Dermis blood vessel endothelial cell (primary cell): ENCODE measurements around the gene PPP1R10. TPM values are rescaled to one million over a fixed set of nuclear protein-coding genes. Genes with fewer than 3 reads are reported as not detected.

Experiments used
- DNase-seq: peaks from one replicate; pipeline ENCODE4 v3.0.0; 2010
- total RNA-seq: library from RNA; depleted of rRNA; stranded (reverse); fragments of >200 nt; gene quantifications from 2 replicates; pipeline ENCODE4 v1.2.3, GENCODE V29; 2014

PPP1R10 gene
- total RNA-seq, 1 donor from 2014 or later, result 19.4 TPM

DNA sequence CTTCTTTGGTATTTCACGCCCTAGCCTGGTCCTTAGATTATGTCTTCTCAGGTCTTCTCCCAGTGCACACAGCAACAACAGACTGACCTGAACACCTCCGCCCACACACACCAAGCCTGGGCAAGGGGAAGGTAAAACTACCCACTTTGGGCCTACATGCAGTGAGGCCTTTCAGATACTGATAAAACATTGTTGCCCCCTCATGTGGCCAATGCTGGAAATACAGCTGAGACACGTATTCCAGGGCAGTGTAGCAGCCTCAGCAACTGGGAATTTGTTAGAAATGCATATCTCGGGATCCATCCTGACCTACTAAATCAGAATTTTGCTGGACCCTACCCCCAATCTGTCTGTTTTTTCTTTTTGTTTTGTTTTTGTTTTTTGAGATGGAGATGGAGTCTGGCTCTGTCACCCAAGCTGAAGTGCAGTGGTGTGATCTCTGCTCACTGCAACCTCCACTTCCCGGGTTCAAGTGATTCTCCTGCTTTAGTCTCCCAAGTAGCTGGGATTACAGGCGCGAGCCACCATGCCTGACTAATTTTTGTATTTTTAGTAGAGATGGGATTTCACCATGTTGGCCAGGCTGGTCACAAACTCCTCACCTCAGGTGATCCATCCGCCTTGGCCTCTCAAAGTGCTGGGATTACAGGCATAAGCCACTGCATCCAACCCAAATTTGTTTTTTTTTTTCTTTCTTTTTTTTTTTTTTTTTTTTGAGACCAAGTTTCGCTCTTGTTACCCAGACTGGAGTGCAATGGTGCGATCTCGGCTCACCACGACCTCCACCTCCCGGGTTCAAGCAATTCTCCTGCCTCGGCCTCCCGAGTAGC, 19.5 kb downstream of the PPP1R10 start:
- DNase-seq, result peak; percentile 90

DNA sequence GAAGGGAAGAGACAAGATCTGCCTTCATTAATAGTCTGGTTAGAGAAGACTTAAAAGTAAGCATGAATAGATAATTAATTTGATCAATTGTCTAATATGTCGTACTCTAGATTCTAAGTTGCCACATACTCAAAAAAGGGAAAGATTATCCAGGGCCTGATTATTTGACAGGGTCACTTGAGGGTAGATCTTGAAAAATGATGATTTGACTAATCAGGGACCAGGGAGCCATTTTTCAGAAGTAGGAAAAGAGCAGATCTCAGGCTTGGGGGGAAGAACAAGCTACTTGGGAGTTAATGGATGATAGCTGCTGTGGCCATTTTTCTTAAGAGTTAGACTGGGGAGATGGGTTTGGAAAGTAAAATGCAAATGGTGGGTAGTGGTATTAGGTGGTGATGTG, 24.8 kb downstream of the PPP1R10 start:
- no peak for DNase-seq

DNA sequence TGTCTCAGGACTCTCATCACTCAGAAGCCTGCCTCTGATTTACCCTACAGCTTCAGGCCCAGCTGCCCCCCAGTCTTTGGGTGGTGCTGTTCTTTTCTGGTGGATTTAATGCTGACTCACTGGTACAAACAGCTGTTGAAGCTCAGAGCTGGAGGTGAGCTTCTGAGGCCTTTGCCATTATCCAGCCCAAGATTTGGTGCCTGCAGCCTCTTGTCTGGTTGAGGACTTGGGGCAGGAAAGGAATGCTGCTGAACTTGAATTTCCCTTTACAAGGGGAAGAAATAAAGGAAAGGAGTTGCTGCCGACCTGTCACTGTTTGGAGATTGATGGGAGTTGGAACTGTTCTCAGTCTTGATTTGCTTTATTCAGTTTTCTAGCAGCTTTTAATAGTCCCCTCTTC, 26.0 kb downstream of the PPP1R10 start:
- peak; percentile 33 for DNase-seq

DNA sequence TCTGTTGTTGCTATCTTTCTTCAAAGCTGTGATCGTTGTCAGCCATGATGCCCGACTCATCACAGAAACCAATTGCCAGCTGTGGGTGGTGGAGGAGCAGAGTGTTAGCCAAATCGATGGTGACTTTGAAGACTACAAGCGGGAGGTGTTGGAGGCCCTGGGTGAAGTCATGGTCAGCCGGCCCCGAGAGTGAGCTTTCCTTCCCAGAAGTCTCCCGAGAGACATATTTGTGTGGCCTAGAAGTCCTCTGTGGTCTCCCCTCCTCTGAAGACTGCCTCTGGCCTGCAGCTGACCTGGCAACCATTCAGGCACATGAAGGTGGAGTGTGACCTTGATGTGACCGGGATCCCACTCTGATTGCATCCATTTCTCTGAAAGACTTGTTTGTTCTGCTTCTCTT, 26.5 kb downstream of the PPP1R10 start:
- DNase-seq, result no peak

DNA sequence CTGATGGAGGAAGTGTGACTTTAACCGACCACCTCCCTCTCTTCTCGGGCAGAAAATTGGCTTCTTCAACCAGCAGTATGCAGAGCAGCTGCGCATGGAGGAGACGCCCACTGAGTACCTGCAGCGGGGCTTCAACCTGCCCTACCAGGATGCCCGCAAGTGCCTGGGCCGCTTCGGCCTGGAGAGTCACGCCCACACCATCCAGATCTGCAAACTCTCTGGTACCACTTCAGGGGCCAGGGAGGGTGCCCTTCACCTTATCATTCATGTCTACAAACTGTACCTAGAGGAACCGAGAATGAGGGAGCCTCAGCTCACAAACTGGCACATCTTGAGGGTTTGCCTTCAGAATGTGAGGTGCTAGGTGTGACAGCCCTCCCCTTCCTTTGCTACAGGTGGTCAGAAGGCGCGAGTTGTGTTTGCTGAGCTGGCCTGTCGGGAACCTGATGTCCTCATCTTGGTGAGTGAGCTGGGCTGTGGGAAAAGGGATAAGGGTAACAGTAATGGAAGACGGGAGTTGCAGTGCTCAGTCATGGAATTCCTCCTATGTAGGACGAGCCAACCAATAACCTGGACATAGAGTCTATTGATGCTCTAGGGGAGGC, 27.2 kb downstream of the PPP1R10 start:
- DNase-seq, result no peak

DNA sequence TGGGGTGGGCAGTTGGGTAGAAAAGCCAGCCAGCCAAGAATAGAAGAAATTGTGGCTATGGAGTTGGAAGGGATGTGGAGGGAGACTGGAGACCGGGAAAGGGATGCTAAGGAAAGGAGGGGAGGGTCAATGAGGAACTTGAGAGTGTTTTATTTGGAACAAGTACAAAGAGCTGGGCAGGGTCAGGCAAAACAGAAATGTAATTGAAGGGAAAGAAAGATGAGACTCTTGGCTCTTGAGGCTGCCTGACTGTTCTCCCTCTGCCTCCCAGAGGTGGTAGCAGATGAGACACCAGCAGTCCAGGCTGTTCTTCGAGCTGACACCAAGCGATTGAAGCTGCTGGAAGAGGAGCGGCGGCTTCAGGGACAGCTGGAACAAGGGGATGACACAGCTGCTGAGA, 33.1 kb downstream of the PPP1R10 start:
- DNase-seq, result no peak

DNA sequence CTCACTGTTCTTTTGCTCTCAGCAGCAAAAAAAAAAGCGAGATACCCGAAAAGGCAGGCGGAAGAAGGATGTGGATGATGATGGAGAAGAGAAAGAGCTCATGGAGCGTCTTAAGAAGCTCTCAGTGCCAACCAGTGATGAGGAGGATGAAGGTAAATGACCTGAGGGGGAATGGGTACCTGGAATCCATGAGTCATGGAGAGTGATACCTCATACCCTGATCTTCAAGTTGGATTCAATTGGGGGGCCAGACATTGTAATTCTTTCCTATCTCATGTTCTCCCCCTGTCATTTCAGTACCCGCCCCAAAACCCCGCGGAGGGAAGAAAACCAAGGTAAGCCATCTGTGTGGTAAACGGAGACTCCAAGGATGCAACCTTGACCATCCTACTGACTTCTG, 39.0 kb downstream of the PPP1R10 start:
- no peak for DNase-seq

DNA sequence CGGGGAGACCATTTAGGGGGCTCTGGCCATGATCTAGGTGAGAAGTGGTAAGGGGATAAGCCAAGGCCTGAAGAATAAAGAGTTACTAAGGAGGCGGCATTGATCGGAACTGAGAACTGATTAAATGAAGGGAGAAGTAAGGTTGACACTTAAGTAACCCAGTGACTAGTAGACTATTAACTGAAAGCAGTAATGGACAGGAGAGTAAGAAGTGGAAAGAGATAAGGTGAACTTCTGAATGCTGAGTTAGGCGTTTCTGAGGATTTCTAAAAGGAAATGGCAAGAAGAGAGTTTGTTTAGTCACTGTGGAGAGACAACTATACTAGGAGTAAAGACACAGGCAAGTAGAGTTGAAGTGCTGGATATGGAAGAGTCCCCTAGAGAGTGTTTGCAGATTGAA, 43.9 kb downstream of the PPP1R10 start:
- DNase-seq, result no peak

DNA sequence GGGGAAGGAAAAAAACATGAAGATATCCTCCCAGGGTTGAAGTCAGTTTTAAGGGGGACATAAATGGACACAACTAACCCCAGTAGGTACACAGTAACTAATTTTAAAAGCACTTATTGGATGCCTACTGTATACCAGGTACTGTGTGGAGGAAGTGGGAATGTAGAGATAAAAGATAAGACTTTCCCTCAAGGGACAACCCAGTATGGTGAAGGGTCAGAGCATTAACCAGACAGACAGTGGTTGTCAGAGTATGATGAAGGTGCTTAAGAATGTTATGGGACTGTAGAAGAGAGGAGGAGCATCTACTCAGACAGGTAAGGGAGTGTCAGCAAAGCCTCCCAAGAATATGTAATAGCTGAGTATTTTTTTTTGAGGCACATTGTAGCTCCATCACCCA, 44.9 kb downstream of the PPP1R10 start:
- no peak for DNase-seq

DNA sequence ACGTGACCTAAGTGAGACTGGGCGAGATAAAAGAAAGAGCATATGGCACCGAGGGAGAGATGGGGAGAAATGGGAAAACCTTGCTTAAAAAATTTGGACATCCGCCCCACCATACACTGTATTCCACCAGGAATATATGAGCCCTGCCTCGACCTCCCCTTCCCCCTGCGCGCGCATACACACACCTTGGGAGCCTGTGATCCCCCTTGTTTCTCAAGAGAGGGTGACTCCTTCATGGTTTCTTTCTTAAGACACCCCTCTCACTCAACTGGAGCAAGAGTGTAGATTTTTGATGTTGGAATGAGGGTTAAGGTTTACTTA, 45.3 kb downstream of the PPP1R10 start:
- DNase-seq, result no peak

DNA sequence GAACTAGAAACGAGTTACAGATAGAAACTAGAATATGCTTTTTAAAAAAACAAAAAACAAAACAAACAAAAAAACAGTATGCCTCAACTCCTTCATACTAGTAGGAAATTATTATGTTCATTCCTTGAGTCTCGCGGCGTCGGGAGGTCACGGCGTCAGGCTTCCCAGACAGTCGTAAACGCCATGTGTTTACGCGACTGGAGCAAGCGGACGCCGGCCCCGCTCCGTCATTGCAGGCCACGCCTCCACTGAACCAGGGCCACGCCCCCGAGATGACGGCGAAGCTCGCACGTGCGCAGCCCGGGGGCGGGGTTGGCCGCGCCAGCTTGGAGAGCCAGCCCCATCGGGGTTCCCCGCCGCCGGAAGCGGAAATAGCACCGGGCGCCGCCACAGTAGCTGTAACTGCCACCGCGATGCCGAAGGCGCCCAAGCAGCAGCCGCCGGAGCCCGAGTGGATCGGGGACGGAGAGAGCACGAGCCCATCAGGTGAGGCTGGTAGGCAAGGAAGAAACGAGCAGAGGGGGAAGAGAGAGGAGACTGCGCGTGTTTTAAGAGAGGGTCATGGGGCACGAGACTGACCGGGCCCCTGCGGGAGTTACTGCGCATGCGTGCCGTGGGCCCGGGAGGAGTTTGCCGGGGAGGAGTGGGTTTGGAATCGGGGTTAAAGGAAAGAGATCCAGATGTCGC, 45.8 kb downstream of the PPP1R10 start, which contains the start of gene ABCF1:
TSS of gene ABCF1 (plus strand) at position 368 of the 687 bp plus-strand sequence. CDS start at position 414, 46 bp downstream.
- DNase-seq, result peak; percentile 99

DNA sequence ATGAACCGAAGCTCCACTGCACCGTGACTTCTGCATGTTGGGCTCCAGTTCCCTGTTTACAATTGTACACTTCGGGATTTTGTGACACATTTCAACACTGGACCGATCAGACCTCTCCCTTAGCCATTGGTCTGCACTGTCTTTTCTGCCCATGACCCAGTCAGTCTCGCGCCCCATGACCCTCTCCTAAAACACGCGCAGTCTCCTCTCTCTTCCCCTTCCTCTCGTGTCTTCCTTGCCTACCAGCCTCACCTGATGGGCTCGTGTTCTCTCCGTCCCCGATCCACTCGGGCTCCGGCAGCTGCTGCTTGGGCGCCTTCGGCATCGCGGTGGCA, 46.3 kb downstream of the PPP1R10 start:
- no peak for DNase-seq

DNA sequence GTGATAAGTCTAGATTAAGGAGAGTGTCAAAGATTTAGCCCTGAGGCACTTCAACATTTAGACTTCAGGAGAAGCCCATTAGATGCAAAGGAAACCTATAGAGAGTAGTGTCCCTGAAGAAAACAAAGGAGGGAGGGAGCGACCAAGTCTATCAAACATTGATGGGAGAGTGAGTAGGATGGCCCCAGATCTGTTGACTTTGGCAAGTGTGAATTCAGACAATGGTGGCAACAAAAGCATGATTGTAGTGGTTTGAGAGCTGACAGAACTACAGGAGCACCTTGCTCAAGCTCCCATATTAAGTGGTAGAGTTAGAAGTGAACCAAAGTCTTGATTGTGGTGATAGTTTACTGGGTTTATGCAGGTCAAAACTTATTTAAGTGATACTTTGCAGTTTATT, 46.8 kb downstream of the PPP1R10 start:
- DNase-seq, result no peak

DNA sequence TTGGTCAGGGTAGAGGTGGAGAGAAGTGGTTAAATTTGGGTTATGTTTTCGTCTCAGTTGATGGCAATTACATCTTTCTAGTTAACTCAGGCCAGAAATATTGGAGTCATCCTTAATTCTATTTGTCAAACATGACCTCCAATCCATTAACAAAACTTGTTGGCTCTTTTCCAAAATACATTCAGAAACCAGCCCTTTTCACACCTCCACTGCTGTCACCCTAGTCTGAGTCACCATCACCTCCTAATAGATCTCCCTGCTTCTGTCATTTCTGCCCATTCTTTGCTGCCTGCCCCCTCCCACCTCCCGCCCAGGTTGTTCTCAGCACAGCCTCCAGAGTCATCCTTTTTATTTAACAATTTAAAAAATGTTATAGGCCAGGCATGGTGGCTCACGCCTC, 48.8 kb downstream of the PPP1R10 start:
- no peak for DNase-seq

DNA sequence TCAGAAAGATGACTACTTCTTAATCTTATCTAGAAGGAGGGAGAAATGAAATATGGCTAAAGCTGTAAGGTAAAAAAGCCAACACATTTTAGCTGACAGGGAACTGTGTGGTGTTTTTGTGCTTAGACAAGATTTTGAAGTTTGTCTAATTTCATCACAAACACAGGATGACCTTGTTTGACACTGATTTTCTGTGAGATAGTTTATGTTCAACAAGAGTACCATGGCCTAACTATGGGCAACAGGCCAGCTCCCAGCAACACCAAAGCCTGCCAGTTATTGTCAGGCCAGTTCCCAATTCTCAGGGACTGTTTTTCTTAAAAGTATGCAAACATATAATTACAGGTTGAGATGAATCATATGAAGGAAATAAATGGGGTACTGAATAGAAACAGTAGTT, 51.3 kb downstream of the PPP1R10 start:
- DNase-seq, result peak; percentile 47

DNA sequence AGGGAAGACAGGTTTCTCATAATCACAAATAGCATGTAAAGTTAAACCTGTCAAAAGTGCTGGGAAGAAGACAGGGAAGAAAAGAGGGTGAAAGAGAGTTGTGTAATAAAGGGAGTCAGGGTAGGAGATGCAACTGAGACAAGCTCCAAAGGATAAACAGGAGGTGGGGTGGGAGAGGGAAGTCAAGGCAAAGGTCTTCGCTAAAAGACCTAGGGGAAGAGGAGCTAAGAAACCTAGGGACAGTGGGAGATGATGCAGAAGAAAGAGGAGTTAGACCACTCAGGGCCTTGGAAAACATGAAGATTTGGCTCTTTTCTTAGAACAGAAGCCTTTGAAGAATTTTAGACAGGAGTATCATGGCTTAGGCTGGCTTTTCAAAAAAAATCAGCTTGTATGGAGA, 52.9 kb downstream of the PPP1R10 start:
- DNase-seq, result no peak

DNA sequence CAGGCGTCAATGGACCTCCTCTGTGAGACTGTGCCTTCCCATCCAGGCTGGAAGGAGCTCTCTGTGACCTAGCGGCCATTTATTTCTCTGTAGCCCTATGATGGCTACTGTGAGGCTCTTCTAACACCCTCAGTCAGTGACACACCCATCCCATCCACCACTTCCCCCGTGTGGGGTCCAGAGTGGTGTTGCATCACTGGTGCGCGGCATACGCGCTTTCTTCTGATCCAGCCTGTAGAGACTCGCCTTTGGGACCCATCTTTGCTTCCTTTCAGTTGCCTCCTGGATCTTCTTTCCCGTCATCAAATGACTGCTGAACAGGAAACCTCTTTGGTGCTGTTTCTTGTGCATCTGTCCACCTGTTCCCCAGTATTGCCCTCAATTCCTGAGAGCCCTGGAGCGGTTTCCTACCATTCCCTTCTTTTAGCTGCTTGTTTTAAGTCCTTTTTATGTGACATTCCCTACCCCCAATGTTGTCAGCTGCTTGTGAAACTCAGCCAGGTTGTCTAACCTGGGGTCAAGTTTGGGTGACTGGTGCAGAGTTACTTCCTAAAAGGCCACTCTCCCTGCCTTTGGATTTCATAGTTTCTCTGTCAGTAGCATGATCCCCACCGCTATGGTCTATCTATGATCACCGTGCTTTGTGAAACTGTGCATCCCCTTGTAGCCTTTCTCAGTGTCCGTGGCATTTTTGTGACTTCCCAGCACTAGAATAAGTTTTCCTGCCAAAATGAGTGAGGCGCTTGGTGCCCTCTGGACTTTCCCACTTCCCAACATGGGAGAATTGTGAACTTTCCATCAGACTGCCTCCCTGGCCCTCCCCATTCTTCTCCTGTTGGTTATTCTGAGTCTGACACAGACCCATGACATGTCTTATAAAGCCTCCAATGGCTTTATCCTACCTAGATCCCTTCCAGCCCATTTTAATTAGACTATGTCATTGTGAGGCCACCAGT, 54.3 kb downstream of the PPP1R10 start:
- DNase-seq, result no peak

DNA sequence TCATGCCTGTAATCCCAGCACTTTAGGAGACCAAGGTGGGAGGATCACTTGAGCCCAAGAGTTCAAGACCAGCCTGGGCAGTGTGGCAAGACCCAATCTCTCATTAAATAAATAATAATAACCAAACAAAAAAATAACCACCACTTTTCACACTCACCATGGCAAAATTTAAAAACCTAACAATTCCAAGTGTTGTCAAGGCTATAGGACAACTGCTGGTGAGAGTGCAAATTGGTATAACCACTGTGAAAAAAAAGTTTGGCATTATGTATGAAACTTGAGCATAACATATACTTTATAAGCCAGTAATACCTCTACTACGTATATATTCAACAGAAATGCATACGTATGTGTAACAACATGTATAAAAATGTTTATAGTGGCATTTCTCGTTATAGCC, 56.1 kb downstream of the PPP1R10 start:
- no peak for DNase-seq

DNA sequence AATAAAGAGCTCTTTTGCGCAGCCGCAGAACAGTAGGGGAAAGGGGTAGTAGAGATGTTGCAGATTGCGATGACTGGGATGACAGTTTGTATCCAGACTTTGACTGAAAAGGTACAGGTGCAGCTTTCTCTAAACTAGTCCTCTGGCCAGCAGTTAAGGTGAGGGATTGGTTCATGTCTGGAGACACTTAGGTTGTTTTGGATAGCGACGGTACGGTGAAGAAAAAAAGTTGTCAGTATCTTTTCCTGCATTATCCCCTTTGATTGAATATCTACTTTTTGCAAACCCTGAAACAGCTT, 59.4 kb downstream of the PPP1R10 start:
- no peak for DNase-seq

DNA sequence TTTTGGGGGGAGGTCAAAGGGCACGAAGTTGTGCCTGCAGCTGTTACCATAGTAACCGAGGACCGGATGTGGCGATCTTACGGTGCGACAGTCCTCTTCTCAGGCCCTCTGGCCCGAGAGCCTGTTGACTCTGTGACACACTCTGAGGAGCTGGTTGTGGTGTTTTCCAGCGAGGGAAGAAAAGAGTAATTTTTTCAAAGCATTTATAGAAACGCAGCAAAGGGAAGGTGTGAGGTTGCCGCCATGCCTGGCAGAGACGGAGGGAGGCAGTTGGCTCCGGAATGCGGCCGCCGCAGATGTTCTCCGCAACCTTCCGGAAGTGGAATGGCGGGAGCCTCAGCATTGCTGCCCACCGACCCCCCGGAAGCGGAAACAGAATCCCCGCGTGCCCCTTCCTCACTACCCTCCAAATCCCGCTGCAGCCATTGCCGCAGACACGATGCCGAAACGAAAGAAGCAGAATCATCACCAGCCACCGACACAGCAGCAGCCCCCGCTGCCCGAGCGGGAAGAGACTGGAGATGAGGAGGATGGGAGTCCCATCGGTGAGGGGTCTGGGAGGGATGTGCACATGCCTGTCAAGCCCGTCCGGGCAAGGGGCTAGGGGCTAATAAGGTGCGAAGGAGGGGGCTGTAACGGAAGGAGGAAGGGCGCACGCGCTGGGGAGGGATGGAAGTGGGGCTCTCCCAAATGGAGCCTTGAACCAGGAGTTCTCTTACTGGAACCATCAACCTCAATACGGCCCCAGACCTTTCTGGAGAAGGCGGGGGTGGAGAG, 59.9 kb downstream of the PPP1R10 start, which contains the start of gene PRR3:
TSS of gene PRR3 (plus strand) at position 390 of the 777 bp plus-strand sequence. CDS start at position 440, 50 bp downstream.
- DNase-seq, result peak; percentile 90

DNA sequence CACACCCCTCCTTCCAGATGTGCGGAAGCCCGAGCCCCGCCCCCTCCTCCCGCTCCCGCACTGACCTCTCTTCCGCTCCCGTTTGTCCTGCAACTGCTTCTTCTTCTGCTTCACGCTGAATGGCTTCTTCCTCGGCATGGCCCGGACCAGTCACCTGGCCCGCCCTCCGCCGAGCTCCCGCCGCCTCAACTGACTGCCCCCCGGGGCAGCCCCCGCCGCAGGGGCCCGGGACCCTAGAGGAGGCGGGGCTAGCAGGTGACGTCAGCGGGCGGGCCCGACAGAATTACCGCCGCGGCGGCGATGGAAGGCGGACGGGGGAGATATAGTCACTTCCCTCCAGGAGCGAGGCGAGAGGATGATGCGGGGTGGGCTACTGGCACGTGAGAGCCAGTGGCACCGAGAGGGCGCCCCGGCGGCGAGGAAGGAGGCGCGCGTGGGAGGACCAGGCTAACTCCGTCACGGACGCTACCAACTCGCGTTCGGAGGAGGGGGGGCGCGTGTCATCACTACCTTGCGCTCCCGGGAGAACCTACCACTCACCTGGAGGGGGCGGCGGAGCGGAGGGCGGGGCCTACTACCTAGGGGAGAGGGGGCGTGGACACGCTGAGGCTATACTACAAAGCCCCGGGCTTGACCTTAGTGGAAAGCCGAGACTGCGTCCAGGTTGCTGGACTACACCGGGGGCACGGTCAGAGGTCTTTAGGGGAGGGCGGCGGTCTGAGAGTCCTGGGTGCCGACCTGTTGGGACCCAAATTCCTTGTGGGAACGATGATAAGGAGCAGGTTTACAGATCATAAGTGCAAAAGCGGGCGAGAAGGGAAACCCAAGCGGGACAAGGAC, 60.8 kb downstream of the PPP1R10 start, which contains the start of gene GNL1:
TSS of gene GNL1 (minus strand) at position 424 of the 840 bp plus-strand sequence. CDS start at position 138, 286 bp downstream.
- peak; percentile 96 for DNase-seq
